LNCaP clone FGC (cell line): ENCODE results near the gene UBR3.
A peak's percentile ranks its signal among the peaks of the same experiment; 100 is the strongest.

Experiments
- DNase-seq: peaks from one replicate; pipeline ENCODE4 v3.0.0-alpha.2; 2011; ENCODE audit warnings: low read depth
- H3K4me3 ChIP-seq: 2 replicates; pipeline ENCODE4 v1.5.1; 2011; ENCODE audit warnings: mild to moderate bottlenecking, low read depth, low read length, control low read depth
- CTCF ChIP-seq: IDR thresholded peaks from 2 replicates; pipeline ENCODE4 v1.5.1; 2012; ENCODE audit warnings: mild to moderate bottlenecking; ENCODE audit not compliant: control insufficient read depth, insufficient read depth; ENCODE audit errors: extremely low read depth

UBR3 gene

GRCh38 chr2:169827272-169828140, at the start of gene UBR3:
UBR3 (plus strand) TSS chr2:169827454; CDS start chr2:169827508, 54 bp downstream.
- TF ChIP-seq CTCF: no peak
- peak; percentile 61 for DNase-seq
- peak within 1 kb of the TSS; percentile 73 for H3K4me3 ChIP-seq

- H3K4me3 ChIP-seq: no peak overlapping the region
- DNase-seq: no peak
- TF ChIP-seq CTCF: no peak
Observed at GRCh38 chr2:169778446-169778845, 48.8 kb upstream of the UBR3 start.

- DNase-seq: no peak
- no peak for TF ChIP-seq CTCF
- H3K4me3 ChIP-seq: no peak overlapping the region
Observed at GRCh38 chr2:169781249-169782013, 45.8 kb upstream of the UBR3 start.

GRCh38 chr2:169782513-169782912, 44.7 kb upstream of the UBR3 start:
- no peak for DNase-seq
- H3K4me3 ChIP-seq: no peak overlapping the region
- no peak for TF ChIP-seq CTCF

GRCh38 chr2:169790581-169790980, 36.7 kb upstream of the UBR3 start:
- DNase-seq: no peak
- H3K4me3 ChIP-seq: no peak overlapping the region
- no peak for TF ChIP-seq CTCF

- TF ChIP-seq CTCF: no peak
- H3K4me3 ChIP-seq: no peak overlapping the region
- DNase-seq: no peak
Observed at GRCh38 chr2:169795181-169795580, 32.1 kb upstream of the UBR3 start.
